Fibroblast of lung (primary cell): ENCODE results near the gene ZSCAN1. TPM values are rescaled to one million over a fixed set of nuclear protein-coding genes. Genes with fewer than 3 reads are reported as not detected.

Experiments
- DNase-seq, 2 donors: peaks; one replicate each; pipeline versions ENCODE4 v3.0.0 to v3.0.0-alpha.2; 2010; ENCODE audit warnings: low read depth in 2 of 2
- H2AFZ ChIP-seq: 2 replicates; pipeline ENCODE4 v1.5.1; 2012; ENCODE audit warnings: low read length, control low read depth, inconsistent platforms
- H3K27ac ChIP-seq: 2 replicates; pipeline ENCODE4 v1.5.1; 2011; ENCODE audit warnings: low read length, control low read depth; ENCODE audit not compliant: insufficient read depth
- H3K27me3 ChIP-seq: 2 replicates; pipeline ENCODE4 v1.5.1; 2011; ENCODE audit warnings: mild to moderate bottlenecking, low read length; ENCODE audit not compliant: control insufficient read depth, insufficient read depth
- H3K36me3 ChIP-seq: 2 replicates; pipeline ENCODE4 v1.5.1; 2011; ENCODE audit warnings: low read length; ENCODE audit not compliant: control insufficient read depth, insufficient read depth
- H3K4me1 ChIP-seq: 2 replicates; pipeline ENCODE4 v1.5.1; 2011; ENCODE audit warnings: low read length; ENCODE audit not compliant: control insufficient read depth, insufficient read depth; ENCODE audit errors: extremely low read depth
- H3K4me2 ChIP-seq: 2 replicates; pipeline ENCODE4 v1.5.1; 2011; ENCODE audit warnings: low read length, control low read depth; ENCODE audit not compliant: insufficient read depth; ENCODE audit errors: extremely low read depth
- H3K4me3 ChIP-seq, 4 experiments: fragments of 200-600 bp in 1 of 4; sonication (generic) in 1 of 4; replicated peaks in 1 of 4; 2 replicates each; pipeline ENCODE4 v1.5.1; 2011 to 2016; ENCODE audit warnings: low read length in 4 of 4, low read depth in 3 of 4, mild to moderate bottlenecking in 3 of 4, control low read depth in 2 of 4, inconsistent platforms in 1 of 4, mixed read lengths in 1 of 4; ENCODE audit not compliant: insufficient read depth in 1 of 4; ENCODE audit errors: control extremely low read depth in 1 of 4
- H3K79me2 ChIP-seq: 2 replicates; pipeline ENCODE4 v1.5.1; 2012; ENCODE audit warnings: mild to moderate bottlenecking, low read length, inconsistent platforms; ENCODE audit not compliant: control insufficient read depth, insufficient read depth
- H3K9ac ChIP-seq: 2 replicates; pipeline ENCODE4 v1.5.1; 2011; ENCODE audit warnings: mild to moderate bottlenecking, low read length, control low read depth; ENCODE audit not compliant: insufficient read depth
- H3K9me3 ChIP-seq: 2 replicates; pipeline ENCODE4 v1.5.1; 2012; ENCODE audit warnings: low read depth, low read length; ENCODE audit not compliant: control insufficient read depth, insufficient read depth
- H4K20me1 ChIP-seq: 2 replicates; pipeline ENCODE4 v1.5.1; 2011; ENCODE audit warnings: low read length; ENCODE audit not compliant: control insufficient read depth, insufficient read depth; ENCODE audit errors: extremely low read depth
- CTCF ChIP-seq, 2 donors: IDR thresholded peaks in 1 of 2; conservative IDR thresholded peaks in 1 of 2; 1 replicate in 1 of 2; 2 replicates in 1 of 2; pipeline ENCODE4 v1.5.1; 2011 to 2012; ENCODE audit warnings: low read length in 2 of 2, control low read depth in 1 of 2, inconsistent platforms in 1 of 2, low read depth in 1 of 2, mild to moderate bottlenecking in 1 of 2
- EZH2 ChIP-seq: IDR thresholded peaks from 2 replicates; pipeline ENCODE4 v1.5.1; 2012; ENCODE audit warnings: low read length, control low read depth, mild to moderate bottlenecking; ENCODE audit errors: missing control alignments
- polyA plus RNA-seq, 2 donors: library from polyadenylated mRNA; depleted of rRNA in 1 of 2; stranded (reverse) in 1 of 2; unstranded in 1 of 2; fragments of >200 nt; gene quantifications; 2 replicates each; pipeline ENCODE4 v1.2.1, GENCODE V29; 2011 to 2012; ENCODE audit warnings: missing spikeins in 1 of 2
- total RNA-seq: library from RNA; depleted of rRNA; stranded (reverse); fragments of >200 nt; gene quantifications from 2 replicates; pipeline ENCODE4 v1.2.1, GENCODE V29; 2014

The ZSCAN1 gene
- total and polyA plus RNA-seq, 2 donors (not counting 1 experiment from before 2014, with no cell fraction given) = not detected

- Histone ChIP-seq H3K27ac (no peak overlapping the region), H3K79me2 (no peaks in the 10 kb centered on the region), H3K4me2 (no peak overlapping the region), H3K9me3 (no peaks in the 10 kb centered on the region), H3K27me3 (no peaks in the 10 kb centered on the region), H3K36me3 (no peaks in the 10 kb centered on the region), H3K9ac (no peak overlapping the region), H3K4me3 (no peak overlapping the region), H3K4me1 (no peaks in the 10 kb centered on the region), H2AFZ (no peak overlapping the region), H4K20me1 (no peaks in the 10 kb centered on the region)
- TF ChIP-seq EZH2 = no peak
- no peak for TF ChIP-seq CTCF (conservative IDR thresholded peaks at IDR 0.05 in 1 of 2, IDR thresholded peaks at IDR 0.05 in 1 of 2; ENCODE audit: low read depth in 1 of 2, low read length in 2 of 2)
- no peak for DNase-seq
These were observed 18.4 kb downstream of the ZSCAN1 start for GRCh38 chr19:58052256-58052655.

- H2AFZ ChIP-seq = no peak overlapping the region
- H4K20me1 ChIP-seq = no peaks in the 10 kb centered on the region
- H3K27me3 ChIP-seq = no peaks in the 10 kb centered on the region
- no peaks in the 10 kb centered on the region for H3K9me3 ChIP-seq
- no peaks in the 10 kb centered on the region for H3K79me2 ChIP-seq
- no peaks in the 10 kb centered on the region for H3K36me3 ChIP-seq
- H3K4me2 ChIP-seq = no peak overlapping the region
- no peak overlapping the region for H3K4me3 ChIP-seq
- no peaks in the 10 kb centered on the region for H3K4me1 ChIP-seq
- no peak for DNase-seq
- no peak overlapping the region for H3K27ac ChIP-seq
- no peak overlapping the region for H3K9ac ChIP-seq
- TF ChIP-seq EZH2 (no peak), CTCF (conservative IDR thresholded peaks at IDR 0.05 in 1 of 2, IDR thresholded peaks at IDR 0.05 in 1 of 2; ENCODE audit: low read depth in 1 of 2, low read length in 2 of 2) (no peak)
These were observed 19.8 kb downstream of the ZSCAN1 start for GRCh38 chr19:58053480-58054156.

GRCh38 chr19:58054901-58055874, 21.4 kb downstream of the ZSCAN1 start:
- no peaks in the 10 kb centered on the region for H3K9me3 ChIP-seq
- H2AFZ ChIP-seq = peak overlapping the region; percentile 45
- H3K9ac ChIP-seq = peak overlapping the region; percentile 16
- peak overlapping the region; percentile 32 for H3K4me2 ChIP-seq
- no peaks in the 10 kb centered on the region for H4K20me1 ChIP-seq
- no peaks in the 10 kb centered on the region for H3K27me3 ChIP-seq
- peak overlapping the region; percentile 13 to 54 (median 36) for H3K4me3 ChIP-seq
- H3K79me2 ChIP-seq = no peaks in the 10 kb centered on the region
- H3K4me1 ChIP-seq = peaks cover 2% of the 10 kb centered on the region
- peak; percentile 44 to 54 for DNase-seq
- no peak for TF ChIP-seq EZH2
- TF ChIP-seq CTCF (conservative IDR thresholded peaks at IDR 0.05 in 1 of 2, IDR thresholded peaks at IDR 0.05 in 1 of 2; ENCODE audit: low read depth in 1 of 2, low read length in 2 of 2) = peak in 1 of 2 donors; percentile 28
- H3K27ac ChIP-seq = peak overlapping the region; percentile 8
- no peaks in the 10 kb centered on the region for H3K36me3 ChIP-seq
